Activated CD4-positive, alpha-beta T cell treated with anti-CD3 and anti-CD28 coated beads for 24 hours (primary cell): Measurements from ENCODE around the gene DDX19B.
A peak's percentile ranks its signal among the peaks of the same experiment; 100 is the strongest.
"Not testable (repeated sequence)": the region's sequence is repeated elsewhere in the genome, so short reads cannot be mapped to it uniquely, and the experiment has no call there.

ENCODE experiments used
- DNase-seq, 2 donors: peaks; one replicate each; pipeline ENCODE4 v3.0.0-alpha.2; 2020; ENCODE audit warnings: low read depth in 2 of 2

The DDX19B gene

DNA sequence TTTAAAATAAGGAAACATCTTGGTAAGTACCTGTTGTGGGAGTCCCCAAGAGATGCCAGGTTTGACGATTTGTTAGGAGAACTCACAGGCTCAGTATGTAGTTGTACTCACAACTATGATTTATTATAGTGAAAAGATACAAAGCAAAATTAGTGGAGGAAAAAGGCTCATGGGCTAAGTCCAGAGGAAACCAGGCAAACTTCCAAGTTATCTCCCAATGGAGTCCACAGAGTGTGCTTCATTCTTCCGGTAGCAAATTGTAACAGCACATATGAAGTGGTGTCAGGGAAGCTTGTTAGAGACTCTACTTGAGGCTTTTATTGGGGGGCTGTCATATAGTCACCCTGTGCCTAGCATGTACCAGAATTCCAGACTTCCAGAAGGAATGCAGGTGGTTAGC is 50.0 kb downstream of the DDX19B start:
- no peak for DNase-seq

- DNase-seq, result no peak
These were observed 50.8 kb downstream of the DDX19B start for GRCh38 chr16:70349783-70350182.

GRCh38 chr16:70359552-70359951 is 60.6 kb downstream of the DDX19B start:
- no peak for DNase-seq

- no peak for DNase-seq
These were observed 65.4 kb downstream of the DDX19B start for GRCh38 chr16:70364399-70364798.

- DNase-seq, result not testable (repeated sequence)
These were observed 71.2 kb downstream of the DDX19B start for GRCh38 chr16:70370145-70370544.

GRCh38 chr16:70370924-70371323 is 71.9 kb downstream of the DDX19B start:
- DNase-seq, result no peak

- no peak for DNase-seq
These were observed 74.1 kb downstream of the DDX19B start for GRCh38 chr16:70372921-70373728.

- no peak for DNase-seq
These were observed 75.2 kb downstream of the DDX19B start for GRCh38 chr16:70374213-70374612.

DNA sequence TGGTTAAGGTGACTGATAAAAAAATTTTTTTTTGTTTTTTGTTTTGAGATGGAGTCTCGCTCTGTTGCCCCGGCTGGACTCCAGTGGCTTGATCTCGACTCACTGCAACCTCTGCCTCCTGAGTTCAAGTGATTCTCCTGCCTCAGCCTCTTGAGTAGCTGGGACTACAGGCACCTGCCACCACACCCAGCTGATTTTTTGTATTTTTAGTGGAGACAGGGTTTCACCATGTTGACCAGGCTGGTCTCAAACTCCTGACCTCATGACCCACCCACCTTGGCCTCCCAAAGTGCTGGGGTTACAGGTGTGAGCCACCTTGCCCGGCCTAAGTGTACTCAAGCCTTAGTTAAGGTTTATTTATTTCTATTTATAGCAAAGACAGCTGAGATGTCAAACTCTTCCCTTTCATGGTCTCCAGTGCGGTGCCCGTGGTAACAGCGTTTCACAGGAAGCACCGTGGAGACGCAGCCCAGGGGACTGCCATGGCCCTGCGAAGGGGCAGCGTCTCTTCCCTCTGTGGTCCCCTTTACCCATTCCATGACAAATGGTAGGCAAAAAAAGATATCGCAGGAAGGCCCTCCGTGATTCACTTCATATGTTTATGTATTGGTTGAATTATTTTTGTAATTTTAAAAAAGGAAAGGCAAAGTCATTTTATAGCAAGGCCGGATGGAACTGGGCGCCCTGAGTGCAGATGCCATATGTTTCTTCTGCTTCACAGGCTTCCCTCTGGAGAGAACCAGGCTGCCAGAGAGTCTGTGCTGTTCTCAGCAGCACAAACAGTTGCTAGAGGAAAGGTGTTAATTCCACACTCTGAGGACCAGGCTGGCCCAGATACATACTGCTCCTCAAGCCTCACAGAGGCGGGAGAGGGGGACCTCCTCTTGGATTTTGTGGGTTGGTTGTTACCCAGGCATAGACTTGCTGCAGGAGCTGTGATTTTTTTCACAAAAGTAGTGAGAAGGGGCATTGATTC is 76.9 kb downstream of the DDX19B start:
- no peak for DNase-seq

- DNase-seq, result no peak
These were observed 78.8 kb downstream of the DDX19B start for GRCh38 chr16:70377782-70378181.

DNA sequence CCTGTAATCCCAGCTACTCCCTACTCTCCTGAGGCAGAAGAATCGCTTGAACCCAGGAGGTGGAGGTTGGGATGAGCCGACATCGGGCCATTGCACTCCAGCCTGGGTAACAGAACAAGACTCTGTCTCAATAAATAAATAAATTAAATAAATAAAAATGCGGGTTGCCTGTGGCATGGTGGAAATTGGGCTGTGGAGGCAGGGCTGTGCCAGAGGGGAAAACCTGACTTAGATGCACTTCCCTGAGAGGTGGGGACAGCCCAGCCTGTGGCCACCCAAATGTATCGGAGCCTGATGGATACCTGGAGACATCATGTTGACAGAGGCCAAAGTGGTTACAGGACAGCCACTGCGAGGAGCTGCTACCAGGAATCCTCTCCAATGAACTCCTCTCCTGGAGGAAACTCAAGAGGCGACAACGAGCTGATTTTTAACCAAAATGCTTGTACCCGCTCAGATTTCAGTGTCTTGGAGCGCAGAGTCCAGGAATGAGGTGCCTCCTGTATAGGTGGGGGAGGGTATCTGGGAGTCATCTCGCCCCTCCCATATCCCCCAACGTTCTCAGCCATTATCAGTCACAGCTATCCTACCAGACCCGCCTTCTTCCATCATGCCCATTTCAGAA is 80.0 kb downstream of the DDX19B start:
- no peak for DNase-seq

DNA sequence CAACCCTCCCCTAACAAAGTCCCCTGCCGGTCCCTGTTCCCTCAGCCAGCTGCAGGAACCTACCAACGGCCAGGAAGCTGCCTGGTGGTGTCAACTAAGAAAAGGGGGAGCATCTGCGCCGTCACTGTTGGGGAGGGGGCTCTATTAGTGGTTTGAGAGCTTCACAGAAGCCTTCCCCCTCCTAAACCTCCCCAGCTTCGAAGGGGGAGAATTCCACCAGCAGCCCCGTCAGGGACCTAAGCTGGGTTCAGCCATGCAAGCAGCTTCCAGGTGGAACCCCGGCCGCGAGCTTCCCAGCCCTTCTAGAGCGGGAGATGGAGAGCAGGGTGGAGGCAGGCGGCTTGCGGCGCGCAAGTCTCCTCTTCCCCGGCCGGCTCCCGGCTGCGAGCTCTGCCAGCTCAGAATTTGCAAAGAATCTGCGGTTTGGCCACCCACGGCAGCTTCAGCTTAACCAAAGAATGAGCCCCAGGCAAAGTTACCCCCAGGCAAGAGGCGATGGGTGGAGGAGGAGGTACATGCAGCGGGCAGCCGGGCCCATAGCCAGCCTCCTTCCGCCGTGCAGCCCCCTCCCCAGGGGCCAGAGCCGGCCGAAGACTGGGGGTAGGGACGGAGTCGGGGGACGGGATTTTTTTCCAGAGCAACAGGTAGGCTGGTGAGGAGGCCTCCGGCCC is 81.4 kb downstream of the DDX19B start:
- DNase-seq, result peak; percentile 61 to 66

DNA sequence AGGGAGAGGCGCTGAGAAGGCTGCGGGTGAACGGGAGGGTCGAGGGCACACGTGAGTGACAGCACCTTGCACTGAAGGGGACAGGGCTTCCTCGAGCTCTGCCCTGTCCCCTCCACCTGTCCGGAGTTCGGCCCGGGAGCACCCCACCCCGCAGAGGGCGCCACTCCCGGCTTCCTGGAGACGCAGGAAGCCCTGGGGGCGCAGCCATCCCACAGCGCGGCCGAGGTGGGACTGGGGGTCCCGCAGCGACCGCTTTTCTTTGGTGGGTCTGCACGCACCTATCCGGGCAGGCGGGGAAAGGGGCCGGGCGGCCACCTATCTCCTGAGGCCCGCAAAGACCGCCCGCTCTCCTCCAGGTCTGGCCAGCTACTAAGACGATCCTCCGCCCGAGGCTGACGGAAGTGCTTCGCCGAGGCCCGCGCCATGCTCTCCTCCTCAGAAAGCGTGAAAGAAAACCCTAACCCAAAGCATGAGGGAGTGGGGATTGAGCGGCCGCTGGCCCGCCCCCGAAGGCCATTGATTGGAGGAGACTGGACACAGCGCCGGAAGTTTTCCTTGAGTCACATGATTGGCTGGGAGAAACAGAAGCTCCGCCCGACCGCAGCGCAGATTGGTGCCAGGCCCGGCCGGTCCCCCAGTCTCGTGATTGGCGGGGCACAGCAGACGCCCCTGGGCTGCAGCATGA is 82.1 kb downstream of the DDX19B start:
- peak; percentile 92 to 93 for DNase-seq

GRCh38 chr16:70381604-70382342 is 82.8 kb downstream of the DDX19B start:
- DNase-seq, result no peak

- no peak for DNase-seq
These were observed 84.5 kb downstream of the DDX19B start for GRCh38 chr16:70383421-70383960.
